Measurements from ENCODE around the gene FBLN7.

Gene FBLN7

GRCh38 chr2:112140899-112141625, 2.9 kb downstream of the FBLN7 start:
- DNase-seq: no peak

DNA sequence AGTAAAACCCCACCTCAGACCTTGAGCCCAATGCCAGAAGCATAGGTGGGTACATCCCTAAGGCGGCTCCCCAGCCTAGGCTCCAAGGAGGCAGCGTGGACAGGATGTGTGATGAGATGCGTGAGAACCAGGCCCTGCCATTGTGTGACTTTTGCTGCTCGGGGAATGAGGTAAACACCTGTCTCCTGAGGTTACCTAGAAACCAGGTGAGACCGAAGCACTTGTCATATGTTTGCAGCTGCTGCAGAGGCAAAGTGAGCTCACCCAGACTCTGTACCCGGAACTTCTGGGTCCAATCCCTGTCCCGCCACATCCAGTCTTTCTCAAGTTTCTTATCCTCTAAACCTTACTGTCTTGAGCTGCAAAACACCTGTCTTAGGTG, 3.4 kb downstream of the FBLN7 start:
- DNase-seq: no peak

GRCh38 chr2:112142525-112143078, 4.4 kb downstream of the FBLN7 start:
- no peak for DNase-seq

GRCh38 chr2:112143150-112143549, 5.0 kb downstream of the FBLN7 start:
- DNase-seq: no peak

DNA sequence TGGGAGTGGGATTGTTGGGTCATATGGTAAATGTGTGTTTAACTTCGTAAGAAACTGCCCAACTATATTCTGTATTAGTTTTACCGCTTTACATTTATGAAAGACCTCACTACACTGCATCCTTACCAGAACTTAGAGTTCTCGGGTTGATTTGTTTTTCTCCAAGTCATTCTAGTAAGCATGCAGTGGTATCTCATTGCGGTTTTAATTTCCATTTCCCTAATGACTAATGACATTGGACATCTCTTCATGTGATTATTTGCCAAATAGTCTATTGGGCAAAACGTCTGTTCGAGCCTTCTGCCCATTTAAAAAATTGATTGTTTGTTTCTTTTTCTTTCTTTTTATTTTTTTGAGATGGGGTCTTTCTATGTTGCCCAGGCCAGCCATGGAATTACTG, 6.8 kb downstream of the FBLN7 start:
- DNase-seq: no peak

DNA sequence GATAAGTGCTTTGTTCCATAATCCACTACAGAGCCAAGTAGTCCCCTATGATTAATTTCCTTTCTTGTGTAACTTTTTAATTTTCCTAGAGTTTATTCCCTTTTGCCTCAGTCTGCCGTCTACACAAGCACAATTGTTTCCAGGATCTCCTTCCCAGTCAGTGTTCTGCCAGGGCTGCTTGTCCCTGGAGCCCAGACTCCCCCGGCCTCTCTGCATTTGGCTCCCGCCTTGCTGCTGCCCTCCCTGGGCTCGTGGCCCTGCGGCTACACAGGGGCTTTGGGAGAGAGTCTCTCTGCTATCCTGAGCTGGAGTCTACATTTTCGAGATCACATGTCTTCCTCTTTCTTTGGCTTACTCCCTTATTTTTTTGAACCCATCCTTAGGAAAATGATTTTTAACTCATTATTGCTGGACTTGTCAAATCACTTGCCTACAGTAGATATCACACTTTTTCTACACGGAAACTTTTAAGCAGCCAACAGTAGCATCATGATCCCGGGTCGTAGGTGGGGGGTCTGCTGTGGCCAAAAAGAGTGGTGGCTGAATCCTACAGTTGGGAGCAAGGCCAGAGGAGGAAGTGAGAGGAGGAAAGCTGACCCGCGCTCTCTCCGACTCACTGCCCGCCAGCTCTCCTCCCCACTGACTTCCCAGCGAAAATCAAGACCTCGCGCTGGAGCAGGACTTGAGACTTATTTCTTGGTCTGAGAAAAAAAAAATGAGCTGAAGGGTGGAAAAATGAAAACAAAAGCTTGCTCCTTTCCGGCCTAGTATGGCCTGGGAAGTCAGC, 9.4 kb downstream of the FBLN7 start:
- DNase-seq: no peak

DNA sequence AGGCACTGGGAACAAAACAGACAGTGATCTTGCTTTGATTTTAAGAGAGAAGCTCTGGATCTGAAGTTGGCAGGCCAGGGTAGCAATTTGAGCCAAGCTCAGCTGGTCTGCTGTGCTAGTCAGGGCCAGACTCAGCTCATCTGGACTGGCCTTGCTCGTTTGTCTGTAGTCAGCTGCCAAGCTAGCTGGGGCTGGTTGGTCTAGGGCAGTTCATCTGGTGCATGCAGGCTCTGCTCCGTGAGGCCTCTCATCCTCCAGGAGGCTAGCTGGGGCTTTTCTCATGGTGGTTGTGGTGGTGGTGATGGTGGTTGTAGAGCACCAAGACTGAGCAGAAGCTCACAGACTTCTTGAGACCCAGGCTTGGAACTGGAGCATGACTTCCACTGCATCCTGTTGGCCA, 10.3 kb downstream of the FBLN7 start:
- no peak for DNase-seq

- no peak for DNase-seq
These were observed 11.0 kb downstream of the FBLN7 start for GRCh38 chr2:112149194-112149593.

DNA sequence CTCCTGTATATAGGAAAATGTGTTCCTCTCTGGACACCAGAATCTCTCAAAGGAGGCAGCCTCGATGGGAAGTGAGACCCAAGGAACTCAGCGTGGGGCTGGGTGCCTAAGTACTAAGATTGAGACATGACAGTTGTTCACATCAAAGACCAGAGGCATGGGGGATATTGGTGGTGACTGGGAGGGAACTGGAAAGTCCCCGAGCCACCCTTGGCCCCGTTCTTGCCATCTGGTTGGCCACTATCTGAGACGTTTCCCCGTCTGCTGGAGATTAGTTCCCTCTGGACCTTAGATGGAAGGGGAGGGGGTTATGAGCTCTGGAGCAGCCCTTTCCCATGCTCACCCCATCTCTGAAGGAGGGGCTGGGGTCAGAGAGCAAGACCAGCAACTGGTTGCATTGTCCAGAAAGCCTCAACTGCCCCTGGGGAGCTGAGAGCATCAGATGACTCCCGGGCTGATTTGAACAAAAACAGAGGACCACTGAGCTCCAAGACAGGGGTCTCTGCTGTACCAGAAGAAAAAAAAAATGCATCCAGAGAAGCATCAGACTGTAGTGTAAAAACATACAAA, 11.8 kb downstream of the FBLN7 start:
- DNase-seq: no peak

- DNase-seq: no peak
These were observed 12.3 kb downstream of the FBLN7 start for GRCh38 chr2:112150447-112150846.

- DNase-seq: no peak
These were observed 12.7 kb downstream of the FBLN7 start for GRCh38 chr2:112150851-112151250.

GRCh38 chr2:112151271-112151670, 13.1 kb downstream of the FBLN7 start:
- no peak for DNase-seq

DNA sequence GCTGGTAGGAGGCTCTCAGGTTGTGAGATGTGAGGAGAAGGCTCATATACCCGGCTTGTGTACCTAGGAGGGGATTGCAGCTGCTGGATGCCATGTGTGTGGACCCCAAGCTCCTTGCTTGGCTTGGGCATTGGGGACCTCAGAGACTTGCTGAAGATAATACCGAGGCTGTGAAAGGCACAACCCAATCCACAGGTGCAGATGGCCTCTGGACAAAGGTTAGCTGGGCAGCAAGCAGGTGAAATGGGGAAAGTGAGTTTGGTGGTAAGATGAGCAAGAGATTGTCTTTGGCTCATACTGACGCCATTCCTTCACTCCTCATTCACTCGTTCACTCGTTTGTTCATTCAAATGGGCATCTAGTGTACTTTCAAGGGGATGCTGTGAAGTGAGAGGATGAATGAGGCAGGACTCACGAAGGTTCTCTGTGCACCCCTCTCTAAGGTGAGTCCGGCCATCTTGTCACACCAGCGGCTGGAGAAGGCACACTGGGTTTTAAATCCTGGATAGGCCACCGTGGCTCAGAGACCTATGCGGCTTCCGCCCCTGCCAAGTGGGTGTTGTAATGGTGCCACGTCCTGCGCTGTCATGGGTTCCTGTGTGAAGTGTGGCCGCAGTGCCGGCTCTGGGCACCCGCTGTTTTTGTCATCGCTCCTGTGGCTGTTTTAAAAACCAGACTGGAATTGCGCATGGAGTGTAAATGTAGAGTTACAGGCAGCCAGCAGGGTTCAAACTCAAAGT, 13.7 kb downstream of the FBLN7 start:
- DNase-seq: no peak

DNA sequence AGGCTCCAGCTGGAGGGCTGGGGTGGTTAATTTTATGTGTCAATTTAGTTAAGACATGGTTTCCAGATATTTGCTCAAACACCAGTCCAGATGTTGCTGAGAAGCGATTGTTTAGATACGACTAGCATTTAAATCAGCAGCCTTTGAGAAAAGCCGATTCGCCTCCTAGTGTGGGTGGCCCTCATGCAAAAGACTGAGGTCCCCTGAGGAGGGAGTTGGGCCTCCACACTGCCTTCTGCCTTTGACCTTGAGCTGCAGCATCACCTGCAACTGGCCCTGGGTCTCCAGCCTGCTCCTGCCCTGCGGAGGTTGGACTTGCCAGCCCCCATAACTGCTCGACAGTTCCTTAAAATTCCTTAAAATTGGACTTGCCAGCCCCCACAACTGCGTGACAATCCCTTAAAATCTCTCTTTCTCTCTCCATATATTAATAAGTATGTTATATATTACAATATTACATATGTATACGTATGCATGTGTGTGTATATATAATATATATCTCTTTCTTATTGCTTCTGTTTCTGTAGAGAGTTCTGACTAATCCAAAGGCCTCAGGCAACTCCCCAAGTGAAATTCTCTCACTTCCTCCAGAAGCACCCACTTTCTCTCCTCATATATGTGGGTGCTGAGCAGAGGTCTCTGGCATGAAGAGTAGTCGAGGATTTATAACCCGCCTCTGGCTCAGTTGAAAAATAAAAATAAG, 14.4 kb downstream of the FBLN7 start:
- no peak for DNase-seq

GRCh38 chr2:112153179-112153490, 14.9 kb downstream of the FBLN7 start:
- no peak for DNase-seq

DNA sequence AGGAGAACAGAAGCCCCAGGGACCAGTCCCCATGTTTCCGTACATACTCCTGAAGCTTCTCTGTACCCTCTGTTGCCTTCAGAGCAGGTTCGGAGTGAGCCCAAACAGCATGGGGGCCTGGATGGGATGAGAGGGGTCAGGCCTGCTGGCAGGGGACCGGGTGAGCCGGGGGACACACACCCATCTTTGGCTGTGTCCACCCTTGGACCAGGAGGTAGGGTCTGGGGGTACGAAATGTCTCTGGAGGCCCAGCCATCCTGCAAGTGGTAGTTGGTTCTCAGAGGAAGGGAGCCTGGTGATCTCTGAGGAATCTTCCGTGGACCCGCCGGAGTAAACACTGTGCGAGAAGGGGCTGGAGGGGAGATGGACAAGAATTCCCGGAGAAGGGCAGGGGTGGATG, 15.3 kb downstream of the FBLN7 start:
- DNase-seq: no peak

GRCh38 chr2:112154246-112155117, 16.3 kb downstream of the FBLN7 start:
- peak; percentile 51 for DNase-seq

DNA sequence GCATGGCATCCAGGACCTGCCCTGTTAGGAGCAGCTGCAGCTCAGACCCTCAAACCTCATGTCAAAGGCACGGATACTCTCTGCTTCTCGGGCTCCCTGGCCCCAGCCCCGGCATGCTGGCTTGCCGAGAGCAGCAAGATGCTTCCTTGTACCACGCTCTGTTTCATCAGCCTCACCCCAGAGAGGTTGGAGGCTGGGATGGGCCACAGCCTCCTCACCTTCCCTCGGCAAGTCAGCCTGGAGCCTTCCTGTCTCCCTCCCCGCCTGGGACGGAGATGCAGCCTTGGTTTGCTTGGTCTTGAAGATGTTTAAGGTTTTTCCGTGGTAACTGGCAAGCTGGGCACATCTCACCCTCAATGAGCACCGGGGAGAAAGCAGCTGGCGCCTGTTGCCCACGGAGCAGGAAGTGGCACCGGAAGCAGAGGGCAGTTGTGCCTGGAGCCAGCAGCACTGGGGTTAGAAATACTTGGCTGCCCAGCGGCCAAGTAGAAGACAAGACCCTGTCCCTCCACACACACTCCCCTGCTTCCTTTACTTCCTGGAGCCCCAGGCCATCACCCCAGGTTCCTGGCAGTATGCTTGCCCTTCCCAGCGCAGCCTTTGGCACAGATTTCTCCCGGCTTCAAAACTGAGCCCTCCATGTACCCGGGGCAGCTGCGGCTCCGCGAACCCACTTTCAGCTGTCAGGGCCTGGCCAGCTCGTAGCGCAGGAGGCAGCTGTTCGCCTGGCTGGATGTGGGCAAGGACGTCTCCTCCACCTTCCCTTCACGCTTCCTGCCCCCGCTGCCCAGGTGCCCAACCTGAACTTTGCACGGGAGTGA, 17.4 kb downstream of the FBLN7 start:
- DNase-seq: peak; percentile 18

DNA sequence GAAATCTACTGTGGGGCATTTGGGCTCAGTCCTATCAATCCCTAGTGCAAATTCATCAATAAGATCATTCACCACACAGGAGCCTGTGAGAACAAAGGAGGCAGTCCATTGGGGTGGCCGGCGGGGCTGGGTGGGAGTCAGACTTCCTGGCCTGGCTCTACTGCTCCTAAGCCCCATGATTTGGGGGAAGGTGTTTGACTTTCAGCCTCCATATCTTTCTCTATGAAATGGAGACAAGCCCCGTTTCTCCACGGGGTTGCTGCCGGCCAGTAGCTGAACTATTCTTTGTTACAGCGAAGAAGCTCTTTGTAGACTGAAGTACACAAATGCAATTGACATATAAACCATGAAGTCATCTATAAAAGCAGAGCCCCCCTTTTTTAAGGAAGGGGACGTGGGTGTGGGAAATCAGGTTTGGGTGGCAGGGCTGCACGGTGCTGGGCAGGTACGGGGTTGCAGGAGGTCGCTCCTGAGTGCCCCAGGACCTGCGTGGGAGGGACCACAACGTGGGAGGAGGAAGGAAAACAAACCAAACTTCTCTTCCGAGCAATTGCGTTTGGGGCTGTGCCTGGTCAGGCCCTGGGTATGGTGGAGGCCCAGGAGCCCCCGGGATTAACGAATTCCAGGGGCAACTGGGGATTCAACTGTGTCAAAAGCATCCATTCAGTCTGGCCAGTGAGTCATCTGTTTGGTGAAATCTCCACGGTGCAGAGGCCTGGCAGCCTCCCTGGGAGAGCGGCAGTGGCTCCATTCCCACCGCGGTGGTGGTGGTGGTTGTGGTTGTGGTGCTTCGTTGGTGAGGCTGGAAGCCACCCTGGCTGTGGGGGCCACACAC, 18.2 kb downstream of the FBLN7 start:
- DNase-seq: peak; percentile 15

GRCh38 chr2:112157472-112157871, 19.3 kb downstream of the FBLN7 start:
- no peak for DNase-seq

Data from effector CD4-positive, alpha-beta T cell (primary cell).